Hepatocyte (in vitro differentiated cells): ENCODE measurements around the gene PTPRD.

ENCODE experiments used
- CTCF ChIP-seq: fragments of 200-600 bp; sonication (generic); IDR thresholded peaks from 2 replicates; pipeline ENCODE4 v1.5.1; 2016; ENCODE audit warnings: antibody characterized with exemption, mild to moderate bottlenecking; ENCODE audit not compliant: poor library complexity
- EZH2 ChIP-seq: fragments of 200-600 bp; sonication (generic); IDR thresholded peaks from 2 replicates; pipeline ENCODE4 v1.6.1; 2016; ENCODE audit warnings: antibody characterized with exemption, mild to moderate bottlenecking, borderline replicate concordance
- EZH2phosphoT487 ChIP-seq: fragments of 200-600 bp; sonication (generic); IDR thresholded peaks from one replicate; pipeline ENCODE4 v1.6.1; 2018; ENCODE audit warnings: antibody characterized with exemption, mild to moderate bottlenecking, low read depth, moderate library complexity; ENCODE audit not compliant: unreplicated experiment, severe bottlenecking

- TF ChIP-seq CTCF (no peak), EZH2phosphoT487 (no peak), EZH2 (no peak)
Observed at GRCh38 chr9:8750639-8751051, 1862.2 kb downstream of the PTPRD start.
